Measurements from ENCODE around the gene ZCCHC7.

- no peak for TF ChIP-seq ZNF274 (IDR thresholded peaks at IDR 0.05; ENCODE audit: low read depth, low read length)
- no peak for TF ChIP-seq YY1 (IDR thresholded peaks at IDR 0.05; ENCODE audit: insufficient read depth, insufficient read length)
Measured at GRCh38 chr9:37220971-37221370, 100.6 kb downstream of the ZCCHC7 start.

Data from NT2/D1 (cell line).